ENCODE results near the gene RMC1.

The RMC1 gene

GRCh38 chr18:23580677-23581367 lies 77.5 kb downstream of the RMC1 start:
- TF ChIP-seq POLR2AphosphoS5 (IDR thresholded peaks at IDR 0.05; ENCODE audit: low read depth) (no peak), SPI1 (IDR thresholded peaks at IDR 0.05; ENCODE audit: borderline replicate concordance, low read depth) (no peak), REST (IDR thresholded peaks at IDR 0.05; ENCODE audit: insufficient replicate concordance, low read depth) (no peak), CTCF (IDR thresholded peaks at IDR 0.05; ENCODE audit: insufficient read depth, low read length) (no peak)
- no peak for DNase-seq (ENCODE audit: low read depth in 1 of 2, low spot score in 1 of 2)
- no peak overlapping the region for H3K4me3 ChIP-seq (replicated peaks; ENCODE audit: insufficient read depth, low read length)
- no peaks in the 10 kb centered on the region for H3K27me3 ChIP-seq (ENCODE audit: insufficient read depth, poor library complexity, severe bottlenecking)
- no peak overlapping the region for H3K27ac ChIP-seq (replicated peaks)
